GM12874 (cell line): ENCODE results near the gene ACCSL.

Experiments
- CTCF ChIP-seq: IDR thresholded peaks from 2 replicates; pipeline ENCODE4 v1.5.1; 2011; ENCODE audit warnings: low read depth, mild to moderate bottlenecking, control low read depth, low read length, moderate library complexity; ENCODE audit not compliant: insufficient read depth

Gene ACCSL

GRCh38 chr11:44088871-44089270 lies 41.1 kb downstream of the ACCSL start:
- TF ChIP-seq CTCF: no peak

- no peak for TF ChIP-seq CTCF
Observed at GRCh38 chr11:44090539-44090938, 42.8 kb downstream of the ACCSL start.

DNA sequence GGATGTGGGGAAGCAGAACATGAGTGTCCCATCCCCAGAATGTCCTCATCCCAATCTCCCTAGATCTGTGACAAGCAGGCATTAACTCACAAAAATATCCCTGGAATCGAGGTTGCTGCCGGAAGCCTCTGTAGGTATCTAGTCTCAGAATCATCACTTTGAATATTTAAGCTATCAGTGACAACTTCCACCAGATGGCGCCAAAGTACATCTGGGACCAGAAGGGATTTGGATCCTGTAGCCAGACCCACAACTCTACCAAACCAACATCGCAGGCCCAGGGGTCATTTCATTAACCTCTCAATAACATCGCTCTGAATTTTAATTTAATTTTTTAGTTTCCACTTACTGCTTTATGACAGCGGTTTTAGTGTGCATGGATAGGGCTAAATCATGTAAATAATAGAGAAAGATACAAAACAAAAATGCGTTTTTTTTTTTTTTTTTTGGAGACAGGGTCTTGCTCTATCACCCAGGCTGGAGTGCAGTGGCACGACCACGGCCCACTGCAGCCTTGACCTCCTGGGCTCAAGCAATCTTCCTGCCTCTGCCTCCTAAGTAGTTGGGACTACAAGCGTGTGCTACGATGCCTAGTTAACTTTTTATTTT lies 46.6 kb downstream of the ACCSL start:
- TF ChIP-seq CTCF: peak; percentile 73

DNA sequence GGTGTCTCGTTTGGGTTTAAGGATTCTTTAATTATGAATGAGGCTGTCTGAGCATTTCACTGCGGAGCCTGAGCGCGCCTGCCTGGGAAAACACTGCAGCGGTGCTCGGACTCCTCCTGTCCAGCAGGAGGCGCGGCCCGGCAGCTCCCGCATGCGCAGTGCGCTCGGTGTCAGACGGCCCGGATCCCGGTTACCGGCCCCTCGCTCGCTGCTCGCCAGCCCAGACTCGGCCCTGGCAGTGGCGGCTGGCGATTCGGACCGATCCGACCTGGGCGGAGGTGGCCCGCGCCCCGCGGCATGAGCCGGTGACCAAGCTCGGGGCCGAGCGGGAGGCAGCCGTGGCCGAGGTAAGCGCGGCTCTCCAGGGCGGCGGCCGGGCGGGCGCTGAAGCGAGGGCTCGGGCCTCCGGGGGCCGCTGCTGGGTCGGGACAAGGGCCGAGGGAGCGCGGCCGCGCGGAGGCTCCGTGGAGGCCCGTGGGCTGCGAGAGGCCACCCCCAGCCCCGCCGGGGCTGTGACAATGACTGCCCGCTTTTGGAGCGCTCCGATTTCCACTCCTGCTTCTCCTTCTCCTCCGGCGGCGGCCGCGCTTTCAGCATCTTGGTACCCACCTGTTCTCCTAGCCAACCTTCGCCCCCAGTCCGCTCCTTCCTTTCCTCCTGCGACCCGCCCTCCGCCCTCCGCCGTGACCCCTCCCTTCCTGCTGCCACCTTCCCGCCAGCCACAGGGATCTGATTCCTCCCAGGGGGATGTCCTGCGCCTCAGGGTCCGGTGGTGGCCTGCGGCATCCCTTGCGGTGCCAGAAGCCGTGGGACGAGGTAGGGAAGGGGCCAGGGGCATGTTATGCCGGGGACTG lies 48.0 kb downstream of the ACCSL start, which contains the start of gene EXT2:
Gene EXT2 (plus strand): TSS at position 173 of the 854 bp plus-strand sequence. CDS start 12,035 bp downstream, outside the sequence.
- TF ChIP-seq CTCF: peak; percentile 98

GRCh38 chr11:44096360-44097185 lies 48.8 kb downstream of the ACCSL start:
- TF ChIP-seq CTCF: no peak

GRCh38 chr11:44097821-44098220 lies 50.0 kb downstream of the ACCSL start:
- TF ChIP-seq CTCF: no peak

- TF ChIP-seq CTCF: no peak
Observed at GRCh38 chr11:44101098-44101497, 53.3 kb downstream of the ACCSL start.
